IPS DF 4.7 (cell line): ENCODE measurements around the gene LILRB5.
"Not testable (repeated sequence)": the region's sequence is repeated elsewhere in the genome, so short reads cannot be mapped to it uniquely, and the experiment has no call there.

Experiments
- DNase-seq: peaks from one replicate; pipeline ENCODE4 v3.0.0-alpha.2; 2013; ENCODE audit warnings: low spot score; ENCODE audit errors: extremely low read depth

LILRB5 gene

DNA sequence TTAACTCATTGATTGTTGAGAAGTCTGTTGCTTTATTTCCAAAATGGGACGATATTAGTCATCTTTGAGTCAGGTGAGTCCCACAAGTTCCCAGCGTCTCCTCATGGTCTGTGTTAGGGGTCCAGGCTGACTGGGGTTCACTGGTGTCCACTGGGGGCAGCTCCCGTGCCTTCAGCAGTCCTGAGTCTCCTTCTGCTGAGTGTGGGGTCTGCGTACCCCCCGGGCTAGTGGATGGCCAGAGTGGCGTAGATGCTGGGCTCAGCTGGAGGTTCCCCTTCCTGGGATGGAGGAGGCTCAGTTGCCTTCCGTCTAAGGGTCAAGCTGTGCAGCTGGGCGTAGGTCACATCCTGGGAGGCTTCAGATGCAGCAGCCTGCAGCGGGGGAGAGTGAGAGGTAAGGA, 40.2 kb downstream of the LILRB5 start:
- no peak for DNase-seq

DNA sequence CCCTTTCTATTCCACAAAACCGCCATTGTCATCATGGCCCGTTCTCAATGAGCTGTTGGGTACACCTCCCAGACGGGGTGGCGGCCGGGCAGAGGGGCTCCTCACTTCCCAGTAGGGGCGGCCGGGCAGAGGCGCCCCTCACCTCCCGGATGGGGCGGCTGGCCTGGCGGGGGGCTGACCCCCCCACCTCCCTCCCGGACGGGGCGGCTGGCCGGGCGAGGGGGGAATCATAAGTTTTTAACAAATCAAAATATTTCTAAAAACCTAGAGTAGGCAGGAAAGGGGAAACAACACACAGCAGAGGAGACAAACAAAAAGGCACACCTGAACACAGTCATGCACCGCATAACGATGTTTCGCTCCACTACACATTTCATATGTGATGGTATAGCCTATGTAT, 42.3 kb downstream of the LILRB5 start:
- not testable (repeated sequence) for DNase-seq

DNA sequence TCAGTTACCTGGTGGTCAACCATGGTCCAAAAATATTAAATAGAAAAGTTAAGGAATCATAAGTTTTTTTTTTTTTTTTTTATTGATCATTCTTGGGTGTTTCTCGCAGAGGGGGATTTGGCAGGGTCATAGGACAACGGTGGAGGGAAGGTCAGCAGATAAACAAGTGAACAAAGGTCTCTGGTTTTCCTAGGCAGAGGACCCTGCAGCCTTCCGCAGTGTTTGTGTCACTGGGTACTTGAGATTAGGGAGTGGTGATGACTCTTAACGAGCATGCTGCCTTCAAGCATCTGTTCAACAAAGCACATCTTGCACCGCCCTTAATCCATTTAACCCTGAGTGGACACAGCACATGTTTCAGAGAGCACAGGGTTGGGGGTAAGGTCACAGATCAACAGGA, 42.9 kb downstream of the LILRB5 start:
- not testable (repeated sequence) for DNase-seq

DNA sequence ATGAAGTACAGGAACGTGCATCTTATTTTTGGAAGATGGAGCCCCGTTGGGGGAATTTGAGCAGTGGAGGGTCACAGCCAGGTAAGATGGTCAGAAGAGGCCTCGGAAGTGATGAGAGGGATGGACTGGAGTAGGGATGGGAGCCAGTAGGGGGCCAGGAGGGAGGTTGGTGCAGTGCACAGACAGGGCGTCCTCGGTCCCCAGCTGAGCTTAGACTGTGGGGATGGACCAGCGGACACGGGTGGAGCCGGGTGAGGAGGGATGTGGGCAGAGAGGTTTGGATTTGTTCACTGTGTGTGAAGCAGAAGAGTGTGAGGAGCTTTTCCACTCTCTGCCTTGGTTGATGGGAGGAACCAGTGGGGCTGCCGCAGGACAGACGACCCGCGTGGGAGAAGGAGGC, 45.8 kb downstream of the LILRB5 start:
- no peak for DNase-seq

DNA sequence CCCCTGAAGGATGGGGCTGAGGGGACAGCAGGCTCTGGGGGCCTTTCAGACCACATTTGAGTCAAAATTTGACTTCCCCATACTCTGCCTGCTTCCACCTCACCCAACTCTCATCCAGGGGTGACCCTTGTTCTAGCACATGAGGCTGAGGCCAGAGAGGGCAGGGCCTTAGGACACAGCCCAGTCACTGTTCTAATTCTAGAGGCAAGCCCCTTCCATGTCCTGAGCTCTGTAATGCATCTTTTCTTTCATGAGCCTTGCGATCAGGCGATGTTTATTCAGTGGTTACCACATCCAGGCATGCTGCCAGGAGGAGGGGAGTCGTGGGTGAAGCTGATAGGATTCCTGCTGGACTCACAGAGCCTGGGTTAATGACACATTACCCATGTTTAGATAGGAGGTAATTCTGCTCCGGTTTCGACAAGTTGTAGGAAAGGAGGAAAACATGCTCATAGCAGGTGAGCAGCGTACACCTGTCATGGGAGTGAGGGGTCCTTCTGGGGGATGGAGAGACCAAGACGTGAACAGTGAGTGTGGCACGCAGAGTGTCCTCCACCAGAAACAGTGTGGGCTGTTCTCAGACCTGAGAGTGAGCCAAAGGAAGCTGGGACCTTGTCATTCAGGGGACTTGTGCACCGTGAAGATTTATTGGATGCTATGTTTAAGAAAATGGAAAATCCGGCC, 47.1 kb downstream of the LILRB5 start:
- no peak for DNase-seq

DNA sequence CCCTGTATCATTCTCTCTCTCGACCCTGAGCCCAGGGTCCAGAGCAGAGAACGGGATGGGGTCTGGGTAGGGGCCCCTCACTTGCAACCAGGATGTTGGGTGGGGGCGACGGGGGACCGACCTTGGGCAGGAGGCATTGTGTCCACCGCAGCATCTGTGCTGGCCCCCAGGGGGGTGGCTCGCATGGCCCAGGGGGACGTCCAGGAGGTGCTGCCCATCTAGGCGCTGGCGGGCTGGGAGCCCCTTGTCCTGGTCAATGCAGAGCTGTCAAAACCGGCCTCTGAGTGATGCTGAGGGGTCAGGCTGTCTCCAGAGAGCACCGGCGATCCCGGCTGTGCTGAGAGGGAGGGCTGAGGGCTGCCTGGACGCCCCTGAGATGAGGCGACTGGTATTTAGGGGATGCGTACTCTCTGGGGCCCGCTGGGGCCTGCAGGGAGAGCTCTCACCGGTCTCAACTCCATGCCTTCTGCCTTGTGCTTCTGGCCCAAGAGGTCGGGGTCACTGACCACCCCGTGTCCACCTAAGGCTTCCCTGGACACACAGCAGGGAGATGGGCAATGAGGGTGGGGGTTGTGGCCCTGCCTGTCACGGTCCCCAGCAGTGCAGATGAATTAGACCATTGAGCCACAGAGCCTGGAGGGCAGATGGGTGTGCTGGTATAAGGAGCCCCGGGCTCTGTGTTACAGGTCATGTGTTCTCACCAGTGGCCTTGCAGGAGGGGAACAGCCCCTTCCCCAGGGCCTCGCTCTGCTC, 47.8 kb downstream of the LILRB5 start:
- no peak for DNase-seq

DNA sequence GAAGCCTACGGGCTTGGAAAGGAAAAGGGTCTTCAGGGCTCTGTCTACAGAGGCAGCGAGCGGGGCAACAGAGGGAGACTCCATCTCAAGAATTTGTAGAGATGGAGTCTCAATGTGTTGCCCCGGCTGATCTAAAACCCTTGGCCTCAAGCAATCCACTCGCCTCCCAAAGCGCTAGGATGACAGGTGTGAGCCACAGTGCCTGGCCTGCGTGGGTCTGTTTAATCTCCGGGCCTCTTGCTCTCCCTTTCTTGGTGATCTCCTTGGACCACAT, 48.4 kb downstream of the LILRB5 start:
- no peak for DNase-seq

DNA sequence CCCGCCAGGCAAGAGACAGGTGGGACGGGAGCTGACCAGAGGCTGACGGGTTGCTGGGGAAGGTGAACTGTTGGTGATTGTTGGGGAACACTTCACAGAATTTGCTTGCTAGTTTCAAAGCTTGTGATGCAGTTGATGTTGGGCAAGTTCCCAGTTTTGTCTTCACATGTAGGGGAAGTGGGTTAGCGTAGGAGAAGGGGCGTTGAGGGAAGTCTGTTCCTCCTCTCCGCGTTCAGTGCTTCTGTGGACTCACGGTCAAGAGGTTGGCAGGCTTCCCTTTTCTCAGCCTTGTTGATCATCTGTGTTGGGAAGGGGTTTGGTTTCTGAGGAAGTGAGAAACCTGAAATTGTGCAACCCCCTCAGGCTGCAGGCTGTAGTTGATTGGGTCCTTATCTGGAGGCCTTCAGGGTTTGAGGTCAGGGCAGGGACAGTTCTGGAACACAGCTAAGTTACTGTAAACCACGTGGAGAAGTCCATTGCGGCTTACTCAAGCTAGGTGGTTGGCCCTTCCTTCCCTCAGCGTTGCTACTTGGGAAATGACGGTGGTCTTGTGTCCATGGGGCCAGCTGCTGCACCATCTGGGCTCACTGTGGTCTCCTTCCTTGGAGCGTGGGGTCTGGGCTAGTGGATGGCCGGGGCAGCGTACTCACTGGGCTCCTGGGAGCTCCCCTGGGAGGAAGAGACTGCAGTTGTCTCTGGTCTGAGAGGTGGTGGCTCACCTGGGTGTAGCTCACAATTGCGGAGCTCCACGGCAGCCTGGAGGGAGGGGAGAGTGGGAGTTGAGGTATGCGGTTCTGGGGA, 48.9 kb downstream of the LILRB5 start:
- DNase-seq, result no peak

DNA sequence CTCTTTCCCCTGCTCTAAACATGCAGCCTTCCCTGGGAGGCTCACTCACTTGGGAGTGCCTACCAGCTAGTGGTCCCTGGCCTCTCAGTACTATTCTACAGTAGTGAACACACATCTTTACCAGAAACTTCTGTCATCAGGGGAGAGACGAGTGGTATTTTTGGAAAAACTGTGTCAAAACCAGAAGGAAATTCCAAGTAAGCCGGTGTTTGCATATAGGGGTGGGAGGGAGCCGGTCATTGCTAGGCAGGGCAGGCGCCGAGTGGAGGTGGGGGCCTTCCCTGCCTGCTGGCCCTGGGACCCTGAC, 49.4 kb downstream of the LILRB5 start:
- no peak for DNase-seq

DNA sequence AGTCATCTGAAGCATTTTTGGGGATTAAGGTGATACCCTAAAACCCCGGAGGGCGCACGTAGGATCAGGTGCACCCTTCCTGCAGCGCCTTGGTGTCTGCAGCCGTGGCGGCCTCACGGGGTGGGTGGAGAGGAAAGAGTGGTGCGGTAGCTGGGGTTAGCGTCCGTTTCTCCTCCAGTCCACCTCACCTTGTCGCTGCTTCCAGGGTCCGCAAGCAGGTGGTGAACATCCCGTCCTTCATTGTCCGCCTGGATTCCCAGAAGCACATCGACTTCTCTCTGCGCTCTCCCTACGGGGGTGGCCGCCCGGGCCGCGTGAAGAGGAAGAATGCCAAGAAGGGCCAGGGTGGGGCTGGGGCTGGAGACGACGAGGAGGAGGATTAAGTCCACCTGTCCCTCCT, 49.9 kb downstream of the LILRB5 start:
- DNase-seq, result not testable (repeated sequence)

DNA sequence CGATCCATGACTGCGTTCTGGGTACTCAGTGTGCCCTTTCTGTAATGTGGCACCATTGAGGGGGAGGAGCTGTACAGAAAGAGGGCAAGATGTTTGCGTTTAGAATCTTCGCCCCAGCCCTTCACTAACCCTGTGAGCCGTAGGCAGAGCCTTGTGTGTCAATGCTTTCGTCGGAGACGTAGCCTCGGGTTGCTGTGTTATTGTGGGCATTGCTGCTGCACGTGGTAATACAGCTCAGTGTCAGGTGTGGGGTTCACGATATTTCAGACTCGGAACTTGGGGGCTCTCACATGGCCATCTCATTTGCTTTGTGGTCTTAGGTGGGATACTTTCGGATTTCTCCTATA, 50.3 kb downstream of the LILRB5 start:
- no peak for DNase-seq

DNA sequence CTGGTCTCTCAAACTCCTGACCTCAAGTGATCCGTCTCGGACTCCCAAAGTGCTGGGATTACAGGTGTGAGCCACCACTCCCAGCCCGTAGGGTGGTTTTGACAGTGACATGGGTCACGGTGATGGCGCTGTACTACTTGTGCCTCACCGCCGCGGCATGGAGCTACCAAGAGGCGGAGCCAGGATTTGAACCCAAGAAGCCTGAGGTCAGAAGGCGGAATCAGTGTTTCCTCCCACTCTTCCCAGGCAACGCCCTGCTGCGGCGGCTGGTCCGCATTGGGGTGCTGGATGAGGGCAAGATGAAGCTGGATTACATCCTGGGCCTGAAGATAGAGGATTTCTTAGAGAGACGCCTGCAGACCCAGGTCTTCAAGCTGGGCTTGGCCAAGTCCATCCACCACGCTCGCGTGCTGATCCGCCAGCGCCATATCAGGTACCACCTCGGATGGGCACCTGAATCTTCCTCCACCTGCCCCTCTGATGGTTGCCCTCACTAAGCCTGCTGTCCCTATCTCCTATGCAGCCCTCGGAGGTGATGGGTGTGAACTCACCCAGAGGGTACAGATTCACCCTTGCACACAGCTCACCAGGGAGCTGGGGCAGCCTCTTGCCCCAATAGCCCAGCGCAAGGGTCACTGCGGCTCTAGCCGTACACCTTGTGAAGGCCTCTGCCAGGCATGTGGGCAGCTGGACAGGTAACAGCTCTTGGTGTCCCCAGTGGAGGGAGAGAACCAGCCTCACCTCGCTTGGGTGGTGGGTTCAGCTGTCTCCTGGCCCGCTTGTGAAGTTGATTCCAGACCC, 50.8 kb downstream of the LILRB5 start:
- no peak for DNase-seq

DNA sequence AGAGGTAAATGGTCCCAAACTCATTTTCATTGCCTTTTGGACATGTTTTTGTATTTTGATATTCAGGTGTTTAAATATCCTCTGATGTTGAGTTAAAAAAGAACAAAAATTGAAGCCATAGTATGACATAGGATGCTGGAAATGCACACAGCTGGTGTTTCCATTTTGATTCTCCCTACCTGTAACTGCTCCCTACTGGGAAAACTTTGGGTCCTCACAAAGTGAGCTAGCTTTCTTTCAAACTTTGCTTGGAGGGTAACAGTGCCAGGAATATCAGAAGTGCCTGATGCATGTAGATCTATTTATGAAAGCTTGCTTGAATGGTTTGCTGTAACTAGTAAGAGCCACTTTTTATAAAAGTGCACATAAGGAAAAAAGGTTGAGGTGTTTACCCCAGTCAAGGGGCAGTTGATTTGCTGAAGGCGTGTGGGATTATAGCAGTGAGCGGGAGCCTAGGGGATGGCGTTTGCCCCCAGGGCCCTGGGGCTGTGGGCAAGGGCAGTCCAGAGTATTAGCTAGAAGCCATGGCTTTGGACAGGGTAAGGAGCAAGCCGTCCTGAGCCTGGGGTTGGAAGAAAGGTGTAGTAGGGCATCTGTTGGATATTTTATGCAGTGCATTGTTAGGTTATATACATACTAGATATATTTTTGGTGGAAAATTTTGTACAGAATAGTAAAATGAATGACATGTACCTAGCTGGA, 52.2 kb downstream of the LILRB5 start:
- DNase-seq, result no peak

DNA sequence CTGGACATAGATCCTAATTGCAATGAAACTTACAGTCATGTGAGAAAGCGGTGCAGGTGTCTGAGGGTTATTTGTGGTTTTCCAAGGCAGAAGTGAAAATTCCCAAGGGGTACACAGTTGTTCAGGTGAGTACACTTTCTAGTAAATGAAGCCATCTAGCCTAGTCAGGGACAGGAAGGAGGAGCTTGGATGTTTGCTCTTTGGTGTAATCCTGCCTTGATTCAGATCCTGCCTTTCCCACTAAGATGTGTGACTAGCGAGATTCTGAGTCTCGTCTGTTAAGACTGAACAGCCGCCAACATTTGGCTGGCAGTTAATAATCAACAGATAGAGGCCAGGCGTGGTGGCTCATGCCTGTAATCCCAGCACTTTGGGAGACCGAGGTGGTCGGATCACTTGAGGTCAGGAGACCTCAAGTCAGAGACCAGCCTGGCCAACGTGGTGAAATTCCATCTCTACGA, 53.9 kb downstream of the LILRB5 start:
- no peak for DNase-seq

DNA sequence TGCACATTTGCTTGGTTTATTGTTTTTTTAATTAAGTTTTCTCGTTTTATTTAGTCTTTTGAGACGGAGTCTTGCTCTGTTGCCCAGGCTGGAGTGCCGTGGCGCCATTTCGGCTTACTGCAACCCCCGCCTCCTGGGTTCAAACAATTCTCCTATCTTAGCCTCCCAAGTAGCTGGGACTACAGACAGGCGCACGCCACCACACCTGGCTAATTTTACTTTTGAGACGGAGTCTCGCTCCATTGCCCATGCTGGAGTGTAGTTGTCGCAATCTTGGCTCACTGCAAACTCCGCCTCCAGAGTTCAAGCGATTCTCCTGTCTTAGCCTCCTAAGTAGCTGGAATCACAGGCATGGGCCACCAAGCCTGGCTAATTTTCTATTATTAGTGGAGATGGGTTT, 55.1 kb downstream of the LILRB5 start:
- no peak for DNase-seq

DNA sequence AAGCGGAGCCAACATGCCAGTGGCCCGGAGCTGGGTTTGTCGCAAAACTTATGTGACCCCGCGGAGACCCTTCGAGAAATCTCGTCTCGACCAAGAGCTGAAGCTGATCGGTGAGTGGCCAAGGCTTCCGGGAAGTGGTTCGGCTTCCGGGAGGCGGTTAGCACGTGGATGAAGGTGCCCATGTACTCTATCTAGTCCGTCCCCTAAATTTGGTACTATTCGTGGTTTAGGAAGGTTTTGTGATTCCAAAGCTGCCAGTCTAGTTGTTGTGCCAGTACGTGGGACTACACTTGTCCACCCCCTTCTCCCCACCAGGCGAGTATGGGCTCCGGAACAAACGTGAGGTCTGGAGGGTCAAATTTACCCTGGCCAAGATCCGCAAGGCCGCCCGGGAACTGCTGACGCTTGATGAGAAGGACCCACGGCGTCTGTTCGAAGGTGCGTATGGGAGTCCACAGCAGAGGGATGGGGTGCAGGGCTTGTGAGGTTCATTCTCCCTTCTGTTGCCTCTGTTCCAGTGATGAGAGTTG, 55.8 kb downstream of the LILRB5 start:
- no peak for DNase-seq
